ENCODE results near the gene PPP2R2B.

Gene PPP2R2B

DNA sequence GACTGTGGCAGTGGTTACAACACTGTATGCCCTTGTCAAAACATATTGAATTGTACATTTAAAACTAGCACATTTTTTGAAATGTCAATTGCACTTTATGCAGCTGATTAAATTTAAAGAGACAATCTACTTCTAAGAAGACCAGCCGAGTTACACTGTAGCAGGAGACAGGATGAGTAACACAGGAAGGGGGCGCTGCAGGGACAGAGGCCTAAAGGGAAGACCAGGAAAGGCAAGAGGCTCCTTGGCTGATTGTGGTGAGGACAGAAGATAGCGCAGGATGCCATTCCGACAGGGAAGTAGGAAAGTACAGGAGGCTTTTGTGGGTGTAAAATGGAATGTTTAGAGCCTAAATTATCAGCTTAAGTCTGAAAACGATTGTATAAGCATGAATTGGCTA is 28.2 kb upstream of the PPP2R2B start:
- H2AFZ ChIP-seq (ENCODE audit: low read length): no peak overlapping the region
- DNase-seq: no peak
- H3K4me3 ChIP-seq (ENCODE audit: low read length): no peak overlapping the region
- H3K9me2 ChIP-seq (replicated peaks; ENCODE audit: insufficient read depth, low read length): no peaks in the 10 kb centered on the region
- no peaks in the 10 kb centered on the region for H3K36me3 ChIP-seq (replicated peaks; ENCODE audit: insufficient read depth, low read length)
- no peak overlapping the region for H3K4me2 ChIP-seq (ENCODE audit: low read depth, low read length)
- H3K79me2 ChIP-seq (ENCODE audit: low read length): no peaks in the 10 kb centered on the region
- TF ChIP-seq EZH2 (optimal IDR thresholded peaks at IDR 0.05; ENCODE audit: low read depth, low read length) (no peak), EZH2phosphoT487 (IDR thresholded peaks at IDR 0.05; ENCODE audit: low read length) (no peak)
- TF ChIP-seq, protein P1, sequence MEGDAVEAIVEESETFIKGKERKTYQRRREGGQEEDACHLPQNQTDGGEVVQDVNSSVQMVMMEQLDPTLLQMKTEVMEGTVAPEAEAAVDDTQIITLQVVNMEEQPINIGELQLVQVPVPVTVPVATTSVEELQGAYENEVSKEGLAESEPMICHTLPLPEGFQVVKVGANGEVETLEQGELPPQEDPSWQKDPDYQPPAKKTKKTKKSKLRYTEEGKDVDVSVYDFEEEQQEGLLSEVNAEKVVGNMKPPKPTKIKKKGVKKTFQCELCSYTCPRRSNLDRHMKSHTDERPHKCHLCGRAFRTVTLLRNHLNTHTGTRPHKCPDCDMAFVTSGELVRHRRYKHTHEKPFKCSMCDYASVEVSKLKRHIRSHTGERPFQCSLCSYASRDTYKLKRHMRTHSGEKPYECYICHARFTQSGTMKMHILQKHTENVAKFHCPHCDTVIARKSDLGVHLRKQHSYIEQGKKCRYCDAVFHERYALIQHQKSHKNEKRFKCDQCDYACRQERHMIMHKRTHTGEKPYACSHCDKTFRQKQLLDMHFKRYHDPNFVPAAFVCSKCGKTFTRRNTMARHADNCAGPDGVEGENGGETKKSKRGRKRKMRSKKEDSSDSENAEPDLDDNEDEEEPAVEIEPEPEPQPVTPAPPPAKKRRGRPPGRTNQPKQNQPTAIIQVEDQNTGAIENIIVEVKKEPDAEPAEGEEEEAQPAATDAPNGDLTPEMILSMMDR (IDR thresholded peaks at IDR 0.05; ENCODE audit: low read length): no peak
- no peaks in the 10 kb centered on the region for H4K20me1 ChIP-seq (ENCODE audit: insufficient read depth, low read length)
- H3K9me3 ChIP-seq (replicated peaks; ENCODE audit: insufficient read depth, low read length): no peaks in the 10 kb centered on the region
- no peak overlapping the region for H3K27ac ChIP-seq (ENCODE audit: low read length)
- H3F3A ChIP-seq (ENCODE audit: insufficient read depth, low read length): no peaks in the 10 kb centered on the region
- H3K9ac ChIP-seq (ENCODE audit: low read length): no peak overlapping the region
- H3K27me3 ChIP-seq (replicated peaks; ENCODE audit: insufficient read depth, low read length): no peaks in the 10 kb centered on the region
- no peaks in the 10 kb centered on the region for H3K4me1 ChIP-seq (ENCODE audit: low read length)

DNA sequence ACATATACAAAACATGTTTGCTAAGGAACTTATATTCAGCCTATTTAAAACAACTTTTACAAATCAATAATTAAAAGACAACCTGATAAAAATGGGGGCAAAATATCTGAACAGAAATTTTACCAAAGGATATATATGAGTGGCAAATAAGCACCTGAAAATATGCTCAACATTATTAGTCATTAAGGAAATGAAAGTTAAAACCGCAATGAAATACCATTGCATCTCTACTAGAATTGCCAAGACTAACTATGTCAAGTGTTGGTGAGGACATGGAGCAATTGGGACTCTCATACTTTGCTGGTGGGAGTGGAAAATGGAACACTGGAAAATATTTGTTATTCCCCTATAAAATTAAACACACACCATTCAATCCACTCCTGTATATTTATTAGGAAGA is 26.3 kb upstream of the PPP2R2B start:
- H3K4me2 ChIP-seq (ENCODE audit: low read depth, low read length): no peak overlapping the region
- H3K9ac ChIP-seq (ENCODE audit: low read length): no peak overlapping the region
- no peaks in the 10 kb centered on the region for H3K79me2 ChIP-seq (ENCODE audit: low read length)
- H3F3A ChIP-seq (ENCODE audit: insufficient read depth, low read length): no peaks in the 10 kb centered on the region
- no peaks in the 10 kb centered on the region for H3K36me3 ChIP-seq (replicated peaks; ENCODE audit: insufficient read depth, low read length)
- no peak overlapping the region for H2AFZ ChIP-seq (ENCODE audit: low read length)
- DNase-seq: no peak
- TF ChIP-seq EZH2 (optimal IDR thresholded peaks at IDR 0.05; ENCODE audit: low read depth, low read length) (no peak), EZH2phosphoT487 (IDR thresholded peaks at IDR 0.05; ENCODE audit: low read length) (no peak)
- TF ChIP-seq, protein P1 (IDR thresholded peaks at IDR 0.05; ENCODE audit: low read length): no peak
- H3K27me3 ChIP-seq (replicated peaks; ENCODE audit: insufficient read depth, low read length): no peaks in the 10 kb centered on the region
- H4K20me1 ChIP-seq (ENCODE audit: insufficient read depth, low read length): no peaks in the 10 kb centered on the region
- H3K27ac ChIP-seq (ENCODE audit: low read length): no peak overlapping the region
- H3K9me3 ChIP-seq (replicated peaks; ENCODE audit: insufficient read depth, low read length): no peaks in the 10 kb centered on the region
- H3K4me1 ChIP-seq (ENCODE audit: low read length): no peaks in the 10 kb centered on the region
- H3K9me2 ChIP-seq (replicated peaks; ENCODE audit: insufficient read depth, low read length): no peaks in the 10 kb centered on the region
- no peak overlapping the region for H3K4me3 ChIP-seq (ENCODE audit: low read length)

DNA sequence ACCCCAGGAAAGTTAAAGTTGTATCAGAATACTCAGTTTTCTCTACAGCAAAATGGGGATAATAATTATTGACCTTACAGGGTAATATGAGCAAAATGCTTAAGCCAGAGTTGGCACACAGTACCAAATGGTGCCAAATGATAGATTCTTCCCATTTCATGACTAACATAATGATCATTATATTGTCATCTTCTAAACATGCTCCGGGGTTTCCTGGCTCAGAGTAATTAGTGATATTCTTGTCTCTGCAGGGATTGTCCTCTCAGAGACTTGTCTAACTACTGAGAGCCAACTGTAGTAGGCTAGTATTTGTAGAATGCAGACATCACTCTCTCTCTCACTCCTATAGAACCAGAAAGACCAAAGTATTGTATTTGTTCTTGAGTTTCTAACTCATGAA is 25.2 kb upstream of the PPP2R2B start:
- Histone ChIP-seq H3K9me3 (replicated peaks; ENCODE audit: insufficient read depth, low read length) (no peaks in the 10 kb centered on the region), H3K27me3 (replicated peaks; ENCODE audit: insufficient read depth, low read length) (no peaks in the 10 kb centered on the region), H3K27ac (ENCODE audit: low read length) (no peak overlapping the region), H3K4me1 (ENCODE audit: low read length) (no peaks in the 10 kb centered on the region), H4K20me1 (ENCODE audit: insufficient read depth, low read length) (no peaks in the 10 kb centered on the region), H3F3A (ENCODE audit: insufficient read depth, low read length) (no peaks in the 10 kb centered on the region), H3K36me3 (replicated peaks; ENCODE audit: insufficient read depth, low read length) (no peaks in the 10 kb centered on the region), H3K79me2 (ENCODE audit: low read length) (no peaks in the 10 kb centered on the region), H3K9me2 (replicated peaks; ENCODE audit: insufficient read depth, low read length) (no peaks in the 10 kb centered on the region), H3K9ac (ENCODE audit: low read length) (no peak overlapping the region), H3K4me2 (ENCODE audit: low read depth, low read length) (no peak overlapping the region), H3K4me3 (ENCODE audit: low read length) (no peak overlapping the region), H2AFZ (ENCODE audit: low read length) (no peak overlapping the region)
- DNase-seq: no peak
- TF ChIP-seq, protein P1 (IDR thresholded peaks at IDR 0.05; ENCODE audit: low read length): no peak
- TF ChIP-seq EZH2phosphoT487 (IDR thresholded peaks at IDR 0.05; ENCODE audit: low read length) (no peak), EZH2 (optimal IDR thresholded peaks at IDR 0.05; ENCODE audit: low read depth, low read length) (no peak)
